Psoas muscle (tissue), 8 donors: Measurements from ENCODE around the gene ZNF140. TPM values are rescaled to one million over a fixed set of nuclear protein-coding genes. Genes with fewer than 3 reads are reported as not detected.

Source experiments
- ATAC-seq, 4 donors: fragments of 200-7000 bp; cut with Tn5 transposase; one replicate each; pipeline ENCODE4 v1.9.1; 2020; ENCODE audit warnings: moderate library complexity in 3 of 4, mild to moderate bottlenecking in 2 of 4
- DNase-seq, 2 donors: peaks; one replicate each; pipeline ENCODE4 v3.0.0-alpha.2; 2020
- H3K27ac ChIP-seq: fragments of 200-600 bp; one replicate; pipeline ENCODE4 v1.8.0; 2022
- H3K27me3 ChIP-seq, 3 donors: fragments of 200-600 bp in 1 of 3; one replicate each; pipeline versions ENCODE4 v1.6.1 to v1.8.0; 2013 to 2022; ENCODE audit warnings: low read length in 2 of 3, mild to moderate bottlenecking in 2 of 3, moderate library complexity in 1 of 3; ENCODE audit not compliant: insufficient read depth in 3 of 3
- H3K36me3 ChIP-seq, 2 donors: fragments of 200-600 bp in 1 of 2; one replicate each; pipeline versions ENCODE4 v1.6.1 to v1.8.0; 2013 to 2022; ENCODE audit warnings: low read depth in 1 of 2, mild to moderate bottlenecking in 1 of 2, moderate library complexity in 1 of 2; ENCODE audit not compliant: insufficient read depth in 1 of 2
- H3K4me1 ChIP-seq: fragments of 200-600 bp; one replicate; pipeline ENCODE4 v1.8.0; 2022
- H3K4me3 ChIP-seq: fragments of 200-600 bp; one replicate; pipeline ENCODE4 v1.8.0; 2022; ENCODE audit warnings: mild to moderate bottlenecking
- H3K9me3 ChIP-seq: fragments of 200-600 bp; one replicate; pipeline ENCODE4 v1.8.0; 2022
- CTCF ChIP-seq: fragments of 200-600 bp; IDR thresholded peaks from one replicate; pipeline ENCODE4 v1.8.0; 2022; ENCODE audit warnings: antibody characterized with exemption
- WGBS, 3 donors: extraction: QIAGEN DNeasy Blood & Tissue Kit; methylation state at CpG; one replicate each; pipeline versions ENCODE4 v1.1.6 to v1.1.7; 2013; 5-methylcytosine and 5-hydroxymethylcytosine counted together
- intact Hi-C, 2 donors: fragments of 100-400 bp; cut with DNase I; formaldehyde crosslinking; loops; one replicate each; pipeline versions ENCODE4 v1.11.0 to v1.14.2; 2022
- long read RNA-seq, 2 donors: library from polyadenylated mRNA; unstranded; transcript quantifications; one replicate each; pipeline ENCODE4 v2.0.0, GENCODE V29; 2021
- polyA plus RNA-seq, 3 donors: library from polyadenylated mRNA; stranded (reverse); fragments of 200-250 nt; gene quantifications; one replicate each; pipeline ENCODE4 v1.2.3, GENCODE V29; 2013
- total RNA-seq, 4 donors: library from RNA; stranded (reverse); fragmentation: NEBNext Ultra II Directional in 2 of 4; extraction: Animal tissue kit (Norgen Biotek cat#: 25700) in 2 of 4; gene quantifications; one replicate each; pipeline versions ENCODE4 v1.2.1 to v1.2.4, GENCODE V29; 2021 to 2023
- donor health status: healthy with polysubstance abuse.
- donor health status: DM: no; HTN: no; CAD: no; lungs with moderate emphysema.
- donor health status: Bipolar disorder and iron deficiency.
- donor health status: healthy.
- donor health status: DM: yes; HTN: yes; CAD: no.
- donor health status: DM: no; HTN: no; CAD: no.
- donor health status: DM: no; HTN: no; CAD: no.
- donor health status: DM: yes; HTN: yes; CAD: no.

Gene ZNF140
- total RNA-seq: 1 to 10 TPM; 3.9 to 9.8 (median 7.5) TPM
- 10 to 100 TPM in 1 of 3 donors, 1 to 10 TPM in 2; 5.3 to 25.7 (median 6.6) TPM for polyA plus RNA-seq
- long read RNA-seq, donor 1, partial matches to known transcripts: 1 of 12 reads
- long read RNA-seq, donor 1, other reads (novel, unspliced or antisense): 9 of 12 reads
- long read RNA-seq, donor 2, transcript ZNF140-209 (6 exons, 2,328 nt): minor isoform, 5 of 20 reads
- long read RNA-seq, donor 2, transcript ZNF140-202 (5 exons, 3,550 nt): major isoform, 7 of 20 reads
- long read RNA-seq, donor 2, partial matches to known transcripts: 1 of 20 reads
- long read RNA-seq, donor 2, other reads (novel, unspliced or antisense): 7 of 20 reads

- Histone ChIP-seq H3K4me3 (peak within 1 kb of the TSS; percentile 99), H3K36me3 (peaks cover 14 to 41% of the 10 kb centered on the region in 2 donors), H3K27me3 (no peaks in the 10 kb centered on the region), H3K4me1 (peaks cover 3% of the 10 kb centered on the region), H3K27ac (peak within 1 kb of the TSS; percentile 99), H3K9me3 (peaks cover 84% of the 10 kb centered on the region)
- DNase-seq: peak; percentile 95 to 98
- peak; percentile 85 to 91 (median 86) for ATAC-seq
- WGBS, 3 donors: 0 to 1% (median 1%) methylated on average over 64 to 69 of the region's 69 CpGs
- intact Hi-C loops: loop anchor here (2.0 to 5.0 kb wide), 5 partner anchors 44 to 253 kb away; partner anchors contain the start of genes GOLGA3 (in 1 of the 2), ZNF10 (in 1 of the 2), ZNF26 (in 1 of the 2) and ZNF84 (in 1 of the 2)
- TF ChIP-seq CTCF: peak; percentile 31
These were observed at the start of gene ZNF140 for GRCh38 chr12:133080368-133081158. Gene ZNF140 (plus strand): TSS chr12:133080923. CDS start chr12:133081321, 398 bp downstream.

- DNase-seq: peak; percentile 97 to 98
- 0 to 1% (median 0%) methylated on average over 65 to 103 of the region's 103 CpGs for WGBS, 3 donors
- Histone ChIP-seq H3K9me3 (peaks cover 68% of the 10 kb centered on the region), H3K36me3 (peaks cover 4 to 14% of the 10 kb centered on the region in 2 donors), H3K4me3 (peak within 1 kb of the TSS; percentile 78), H3K4me1 (peaks cover 6% of the 10 kb centered on the region), H3K27me3 (no peaks in the 10 kb centered on the region), H3K27ac (peak within 1 kb of the TSS; percentile 90)
- no peak for TF ChIP-seq CTCF
- intact Hi-C loops: loop anchor here (2.0 to 5.0 kb wide), 4 partner anchors 40 to 80 kb away; partner anchors contain the start of genes ZNF26 (in 2 of the 2), ZNF140 (in 1 of the 2) and ZNF605 (in 1 of the 2)
- ATAC-seq: peak; percentile 98 to 99 (median 98)
These were observed 43.3 kb upstream of the ZNF140 start, which contains the start of gene ZNF84 for GRCh38 chr12:133037207-133038005. Gene ZNF84 (plus strand): TSS chr12:133037509. CDS start chr12:133041468, 3,959 bp downstream.

- ATAC-seq (no peak), DNase-seq (no peak)
- Histone ChIP-seq H3K4me3 (peak overlapping the region; percentile 78), H3K27me3 (no peaks in the 10 kb centered on the region), H3K36me3 (peaks cover 4 to 22% of the 10 kb centered on the region in 2 donors), H3K27ac (peak overlapping the region; percentile 90), H3K4me1 (peaks cover 6% of the 10 kb centered on the region), H3K9me3 (peaks cover 71% of the 10 kb centered on the region)
- intact Hi-C loops: loop anchor here (5.0 kb wide), 3 partner anchors 39 to 81 kb away; partner anchors contain the start of genes ZNF26 (in 2 of the 2) and ZNF605 (in 1 of the 2)
- no peak for TF ChIP-seq CTCF
- WGBS, 3 donors: 49 to 57% (median 56%) methylated on average over 4 of the region's 4 CpGs
These were observed 42.5 kb upstream of the ZNF140 start for GRCh38 chr12:133038118-133038709.

- Histone ChIP-seq H3K36me3 (peaks cover 41 to 89% of the 10 kb centered on the region in 2 donors), H3K9me3 (peaks cover 96% of the 10 kb centered on the region), H3K27me3 (no peaks in the 10 kb centered on the region), H3K27ac (no peak overlapping the region), H3K4me1 (no peaks in the 10 kb centered on the region), H3K4me3 (no peak overlapping the region)
- WGBS, 3 donors: 97 to 100% (median 99%) methylated on average over 3 of the region's 3 CpGs
- TF ChIP-seq CTCF: no peak
- ATAC-seq: no peak
- DNase-seq: no peak
- intact Hi-C loops: no loop called here
These were observed 34.0 kb upstream of the ZNF140 start for GRCh38 chr12:133046698-133047097.
